ENCODE measurements around the gene MLN.
"Not testable (repeated sequence)": the region's sequence is repeated elsewhere in the genome, so short reads cannot be mapped to it uniquely, and the experiment has no call there.

MLN gene

GRCh38 chr6:33834401-33835392, 30.9 kb upstream of the MLN start:
- DNase-seq: no peak

- no peak for DNase-seq
Observed at GRCh38 chr6:33833599-33833998, 29.8 kb upstream of the MLN start.

DNA sequence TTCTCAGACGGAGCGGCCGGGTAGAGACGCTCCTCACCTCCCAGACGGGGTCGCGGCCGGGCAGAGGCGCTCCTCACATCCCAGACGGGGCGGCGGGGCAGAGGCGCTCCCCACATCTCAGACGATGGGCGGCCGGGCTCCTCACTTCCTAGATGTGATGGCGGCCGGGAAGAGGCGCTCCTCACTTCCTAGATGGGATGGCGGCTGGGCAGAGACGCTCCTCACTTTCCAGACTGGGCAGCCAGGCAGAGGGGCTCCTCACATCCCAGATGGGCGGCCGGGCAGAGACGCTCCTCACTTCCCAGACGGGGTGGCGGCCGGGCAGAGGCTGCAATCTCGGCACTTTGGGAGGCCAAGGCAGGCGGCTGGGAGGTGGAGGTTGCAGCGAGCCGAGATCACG, 29.0 kb upstream of the MLN start:
- DNase-seq: not testable (repeated sequence)

- not testable (repeated sequence) for DNase-seq
Observed at GRCh38 chr6:33831725-33832124, 27.9 kb upstream of the MLN start.

GRCh38 chr6:33830635-33831240, 26.9 kb upstream of the MLN start:
- no peak for DNase-seq

DNA sequence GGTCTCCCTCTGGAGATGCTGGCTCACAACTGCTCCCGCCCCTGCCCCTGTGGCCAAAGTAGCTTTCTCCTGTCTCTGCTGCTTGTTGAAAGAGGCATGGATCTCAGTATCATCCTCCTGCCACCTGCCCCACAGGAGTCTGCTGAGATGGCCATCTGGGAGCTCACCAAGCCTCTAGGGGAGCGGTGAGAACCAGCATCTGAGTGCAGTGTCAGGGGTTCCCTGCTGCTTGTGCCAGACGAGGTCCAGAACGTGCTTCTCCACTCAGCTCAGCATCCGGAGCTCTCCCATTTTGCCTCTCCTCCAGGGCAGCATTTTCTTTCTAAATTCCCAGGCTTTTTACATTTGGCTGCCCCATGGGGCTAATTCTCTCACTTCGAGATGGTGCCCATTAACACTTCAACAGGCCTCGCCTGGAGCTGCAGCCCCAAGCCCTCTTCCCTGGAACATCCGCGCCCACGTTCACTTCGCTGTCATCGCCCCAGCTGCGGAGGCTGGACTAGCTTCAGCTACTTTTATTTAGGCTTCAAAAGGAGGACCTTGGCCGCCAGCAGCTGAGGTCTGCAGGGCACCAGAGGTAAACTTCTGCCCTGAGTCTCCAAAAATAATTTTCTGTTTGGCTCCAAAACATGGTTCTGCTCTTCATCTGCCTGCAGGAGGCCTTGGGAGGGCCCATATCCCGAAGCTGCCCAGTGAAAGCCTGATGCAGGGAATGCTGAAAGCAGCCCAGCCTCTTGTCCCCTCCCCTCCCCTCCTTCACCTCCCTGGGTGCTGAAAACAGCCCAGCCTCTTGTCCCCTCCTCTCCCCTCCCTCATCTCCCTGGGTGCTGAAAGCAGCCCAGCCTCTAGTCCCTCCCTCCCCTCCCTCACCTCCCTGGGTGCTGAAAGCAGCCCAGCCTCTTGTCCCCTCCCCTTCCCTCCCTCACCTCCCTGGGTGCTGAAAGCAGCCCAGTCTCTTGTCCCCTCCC, 25.2 kb upstream of the MLN start:
- DNase-seq: no peak

DNA sequence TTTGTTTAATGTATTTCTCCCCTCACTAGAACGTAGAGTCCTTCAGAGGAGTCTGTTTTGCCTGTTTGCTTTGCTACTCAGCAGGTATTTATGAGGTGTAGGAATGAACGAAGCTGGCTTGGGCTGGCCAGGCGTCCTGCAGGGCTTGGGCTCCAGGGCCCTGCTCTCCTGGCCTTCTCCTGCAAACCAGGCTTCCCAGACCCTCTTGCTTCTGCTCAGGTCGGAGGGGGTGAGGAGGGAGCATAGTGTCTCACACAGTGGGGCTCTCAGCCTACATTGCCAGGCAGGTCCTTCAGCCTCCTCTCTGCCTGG, 24.6 kb upstream of the MLN start:
- DNase-seq: no peak

- DNase-seq: no peak
Observed at GRCh38 chr6:33827546-33828451, 24.0 kb upstream of the MLN start.

DNA sequence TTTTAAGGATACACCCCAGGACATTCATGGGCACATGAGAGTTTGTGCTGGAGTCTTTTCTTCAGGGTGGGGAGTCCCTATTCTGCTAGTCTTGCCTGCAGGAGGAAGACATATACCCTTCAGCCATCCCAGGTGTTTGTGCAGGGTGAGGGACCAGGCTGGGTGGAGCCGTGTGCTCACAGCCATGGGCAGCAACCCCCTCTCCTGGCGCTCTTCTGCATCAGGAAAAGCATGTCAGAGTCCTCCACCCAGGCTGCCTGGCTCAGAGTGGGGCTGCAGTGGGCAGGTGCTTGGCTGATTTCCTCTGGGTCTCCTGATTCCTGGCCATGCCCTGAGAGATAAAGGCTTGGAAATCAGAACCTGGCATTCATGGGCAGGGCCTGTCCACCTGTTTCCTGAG, 22.7 kb upstream of the MLN start:
- no peak for DNase-seq

DNA sequence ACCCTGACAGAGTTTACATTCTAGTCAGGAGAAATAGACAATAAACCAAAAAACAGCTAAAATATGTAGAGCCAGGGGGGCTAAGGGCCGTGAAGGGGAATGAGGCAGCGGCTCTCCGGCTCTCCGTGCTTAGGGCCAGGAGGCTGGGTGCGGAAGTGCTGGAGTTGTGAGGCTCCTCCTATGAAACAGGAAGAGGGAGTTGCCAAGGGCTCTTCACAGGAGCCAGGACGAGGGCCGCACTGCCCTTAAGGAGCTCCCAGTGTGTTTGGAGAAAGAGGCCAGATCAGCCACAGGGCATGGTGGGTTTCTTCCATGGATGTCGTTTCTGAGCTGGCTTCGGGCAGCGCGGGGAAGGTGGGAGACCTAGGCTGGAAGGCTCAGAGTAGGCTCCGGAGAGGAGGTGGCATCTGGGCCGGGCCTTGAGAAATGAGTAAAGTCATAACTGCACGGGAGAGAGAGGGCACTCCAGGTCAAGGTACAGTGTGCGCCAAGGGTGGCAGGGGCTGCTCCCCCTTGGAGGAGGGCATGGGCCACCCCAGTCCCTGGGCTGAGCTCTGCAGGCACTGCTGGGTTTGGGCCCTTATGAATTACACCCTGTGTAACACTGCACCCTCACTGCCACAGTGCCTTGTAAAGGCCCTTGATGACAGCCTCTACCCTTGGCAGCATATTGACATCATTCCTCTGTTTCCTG, 20.8 kb upstream of the MLN start:
- no peak for DNase-seq

- DNase-seq: no peak
Observed at GRCh38 chr6:33823806-33824205, 20.0 kb upstream of the MLN start.

GRCh38 chr6:33822575-33823395, 19.0 kb upstream of the MLN start:
- no peak for DNase-seq

DNA sequence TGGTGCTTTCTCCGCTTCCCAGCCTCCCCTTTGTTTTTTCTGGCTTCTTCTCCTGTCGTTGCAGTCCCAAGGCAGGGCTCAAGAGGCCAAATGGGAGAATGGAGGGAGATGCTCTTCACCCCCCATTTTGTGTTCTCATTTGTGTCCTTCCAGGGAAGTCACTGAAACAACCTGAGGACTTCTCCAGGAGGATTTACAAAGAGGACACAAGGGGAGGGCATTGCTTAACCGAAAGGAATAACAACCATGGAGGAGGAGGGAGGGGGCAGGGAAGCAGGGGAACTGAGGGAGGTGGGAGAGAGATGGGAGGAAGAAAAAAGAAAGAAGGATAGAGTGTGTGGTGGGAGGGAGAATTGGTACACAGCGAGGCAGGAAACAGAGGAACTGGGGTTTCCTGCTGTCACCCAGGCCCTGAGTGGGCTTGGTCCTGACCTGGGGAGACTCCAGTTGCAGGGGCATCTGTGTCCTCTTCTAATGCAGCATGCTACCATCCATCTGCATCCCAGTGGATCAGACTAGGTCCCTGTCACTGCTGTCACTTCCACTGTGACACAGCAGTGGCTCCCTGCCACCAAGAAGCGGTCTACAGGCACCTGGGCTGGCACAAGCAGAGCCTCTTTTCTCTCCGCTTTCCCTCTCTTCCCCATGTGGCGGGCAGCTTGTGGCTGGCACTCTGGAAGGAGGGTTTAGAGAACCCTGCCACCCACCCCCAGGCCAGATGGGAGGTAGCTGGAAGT, 17.1 kb upstream of the MLN start:
- no peak for DNase-seq

GRCh38 chr6:33820243-33820642, 16.4 kb upstream of the MLN start:
- DNase-seq: no peak

DNA sequence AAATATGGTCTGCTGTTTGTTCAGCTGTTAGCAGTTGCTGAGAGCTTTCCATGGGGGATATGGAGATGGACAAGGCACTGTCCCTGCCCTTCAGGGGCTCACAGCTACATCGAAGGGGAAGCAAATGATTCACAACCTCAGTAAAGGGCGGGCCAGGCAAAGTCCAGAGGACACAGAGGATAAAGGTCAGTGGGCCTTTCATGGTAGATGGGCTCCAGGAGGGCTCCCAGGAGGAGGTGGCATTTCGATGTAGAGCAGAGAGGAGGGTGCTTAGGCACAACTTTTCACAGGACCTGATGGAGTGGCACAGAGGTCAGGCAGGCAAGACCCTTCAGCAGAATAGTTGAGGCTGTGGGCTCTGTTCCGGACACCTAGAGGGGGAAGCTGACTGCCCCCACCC, 15.2 kb upstream of the MLN start:
- no peak for DNase-seq

DNA sequence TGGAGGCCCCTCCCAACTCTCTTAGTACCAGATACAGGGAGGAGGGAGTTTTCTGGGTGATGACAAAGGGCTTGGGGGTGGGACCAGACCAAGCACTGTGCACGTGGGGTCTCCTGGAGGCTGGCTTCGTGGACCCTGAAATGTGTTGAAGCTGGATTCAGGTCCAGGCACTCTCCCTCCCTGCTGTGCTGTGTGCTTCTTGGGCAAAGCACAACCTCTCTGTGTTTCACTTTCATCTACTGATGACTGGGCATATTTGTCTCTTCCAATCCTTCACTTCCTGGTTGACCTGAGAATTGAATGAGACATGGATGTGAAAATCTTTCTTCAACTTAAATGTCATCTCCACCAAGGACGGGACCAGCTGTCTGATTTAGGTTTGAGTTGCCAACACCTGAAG, 14.5 kb upstream of the MLN start:
- no peak for DNase-seq

- DNase-seq: no peak
Observed at GRCh38 chr6:33817489-33817888, 13.7 kb upstream of the MLN start.

GRCh38 chr6:33816911-33817310, 13.1 kb upstream of the MLN start:
- DNase-seq: no peak

- no peak for DNase-seq
Observed at GRCh38 chr6:33815854-33816253, 12.1 kb upstream of the MLN start.
